ENCODE measurements around the gene TSHZ1. TPM values are rescaled to one million over a fixed set of nuclear protein-coding genes. Genes with fewer than 3 reads are reported as not detected.

TSHZ1 gene
- total RNA-seq, 1 donor from 2014 or later = 24.6 TPM

- H3K9me3 ChIP-seq (replicated peaks) = no peaks in the 10 kb centered on the region
- peaks cover 86% of the 10 kb centered on the region for H3K4me1 ChIP-seq
- intact Hi-C loops (cut with micrococcal nuclease) = no loop called here
- peak overlapping the region; percentile 85 for H3K4me3 ChIP-seq
- no peak for DNase-seq
- H3K27me3 ChIP-seq (ENCODE audit: low read depth) = no peaks in the 10 kb centered on the region
- H3K27ac ChIP-seq (replicated peaks) = peak overlapping the region; percentile 99
- TF ChIP-seq, protein P1, sequence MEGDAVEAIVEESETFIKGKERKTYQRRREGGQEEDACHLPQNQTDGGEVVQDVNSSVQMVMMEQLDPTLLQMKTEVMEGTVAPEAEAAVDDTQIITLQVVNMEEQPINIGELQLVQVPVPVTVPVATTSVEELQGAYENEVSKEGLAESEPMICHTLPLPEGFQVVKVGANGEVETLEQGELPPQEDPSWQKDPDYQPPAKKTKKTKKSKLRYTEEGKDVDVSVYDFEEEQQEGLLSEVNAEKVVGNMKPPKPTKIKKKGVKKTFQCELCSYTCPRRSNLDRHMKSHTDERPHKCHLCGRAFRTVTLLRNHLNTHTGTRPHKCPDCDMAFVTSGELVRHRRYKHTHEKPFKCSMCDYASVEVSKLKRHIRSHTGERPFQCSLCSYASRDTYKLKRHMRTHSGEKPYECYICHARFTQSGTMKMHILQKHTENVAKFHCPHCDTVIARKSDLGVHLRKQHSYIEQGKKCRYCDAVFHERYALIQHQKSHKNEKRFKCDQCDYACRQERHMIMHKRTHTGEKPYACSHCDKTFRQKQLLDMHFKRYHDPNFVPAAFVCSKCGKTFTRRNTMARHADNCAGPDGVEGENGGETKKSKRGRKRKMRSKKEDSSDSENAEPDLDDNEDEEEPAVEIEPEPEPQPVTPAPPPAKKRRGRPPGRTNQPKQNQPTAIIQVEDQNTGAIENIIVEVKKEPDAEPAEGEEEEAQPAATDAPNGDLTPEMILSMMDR (IDR thresholded peaks at IDR 0.05; ENCODE audit: borderline replicate concordance) = no peak
- H3K36me3 ChIP-seq = peaks cover 19% of the 10 kb centered on the region
Measured at GRCh38 chr18:75203416-75204268, 7.0 kb upstream of the TSHZ1 start.

DNA sequence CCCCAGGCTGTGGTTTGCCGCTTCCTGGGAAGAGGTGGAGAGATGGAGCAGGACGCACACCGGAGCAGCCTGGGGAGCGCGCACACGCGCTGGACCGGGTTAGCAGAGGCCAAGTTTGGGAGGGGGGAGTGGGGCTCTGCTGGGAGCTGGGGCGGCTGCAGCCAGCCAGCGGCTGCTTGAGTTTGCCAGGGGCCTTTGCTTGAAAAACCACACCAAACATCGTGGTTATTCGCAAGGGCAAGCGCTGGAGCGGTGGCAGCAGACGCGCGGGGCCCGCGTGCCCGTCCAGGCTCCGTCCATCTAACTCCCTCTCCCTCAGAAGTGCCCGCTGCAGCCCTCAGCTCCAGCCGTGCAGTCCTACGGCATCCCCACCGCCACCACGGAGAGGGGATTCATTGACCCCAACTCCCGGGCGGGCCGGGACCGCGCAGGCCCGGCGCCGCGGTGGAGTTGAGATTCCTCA is 6.3 kb upstream of the TSHZ1 start:
- Histone ChIP-seq H3K36me3 (peaks cover 19% of the 10 kb centered on the region), H3K4me3 (peak overlapping the region; percentile 85), H3K27ac (replicated peaks) (peak overlapping the region; percentile 99), H3K9me3 (replicated peaks) (no peaks in the 10 kb centered on the region), H3K27me3 (ENCODE audit: low read depth) (no peaks in the 10 kb centered on the region), H3K4me1 (peaks cover 82% of the 10 kb centered on the region)
- intact Hi-C loops (cut with micrococcal nuclease) = no loop called here
- TF ChIP-seq, protein P1 (IDR thresholded peaks at IDR 0.05; ENCODE audit: borderline replicate concordance) = no peak
- DNase-seq = no peak

- no peaks in the 10 kb centered on the region for H3K27me3 ChIP-seq (ENCODE audit: low read depth)
- peaks cover 16% of the 10 kb centered on the region for H3K36me3 ChIP-seq
- intact Hi-C loops (cut with micrococcal nuclease) = no loop called here
- H3K9me3 ChIP-seq (replicated peaks) = no peaks in the 10 kb centered on the region
- peak overlapping the region; percentile 99 for H3K27ac ChIP-seq (replicated peaks)
- TF ChIP-seq, protein P1 (IDR thresholded peaks at IDR 0.05; ENCODE audit: borderline replicate concordance) = no peak
- H3K4me1 ChIP-seq = peaks cover 81% of the 10 kb centered on the region
- peak; percentile 50 for DNase-seq
- H3K4me3 ChIP-seq = peak overlapping the region; percentile 85
Measured at GRCh38 chr18:75204732-75205513, 5.7 kb upstream of the TSHZ1 start.

- no peak for DNase-seq
- peak overlapping the region; percentile 99 for H3K27ac ChIP-seq (replicated peaks)
- TF ChIP-seq, protein P1 (IDR thresholded peaks at IDR 0.05; ENCODE audit: borderline replicate concordance) = no peak
- intact Hi-C loops (cut with micrococcal nuclease) = no loop called here
- H3K36me3 ChIP-seq = peaks cover 10% of the 10 kb centered on the region
- no peaks in the 10 kb centered on the region for H3K27me3 ChIP-seq (ENCODE audit: low read depth)
- H3K4me3 ChIP-seq = peak overlapping the region; percentile 85
- H3K9me3 ChIP-seq (replicated peaks) = no peaks in the 10 kb centered on the region
- peaks cover 87% of the 10 kb centered on the region for H3K4me1 ChIP-seq
Measured at GRCh38 chr18:75205514-75206132, 5.0 kb upstream of the TSHZ1 start.

Data from left ventricle myocardium inferior (tissue), 1 donor.